HepG2 (cell line): ENCODE data around the gene ACKR3.

ENCODE experiments used
- REST ChIP-seq, 2 experiments: IDR thresholded peaks; 2 replicates each; pipeline ENCODE4 v1.6.1; 2011 to 2012; ENCODE audit warnings: low read length in 2 of 2, borderline replicate concordance in 1 of 2, low read depth in 1 of 2, mild to moderate bottlenecking in 1 of 2, moderate library complexity in 1 of 2
- ZFP36 ChIP-seq: fragments of 150-350 bp; IDR thresholded peaks from 2 replicates; pipeline ENCODE4 v1.6.1; 2018; ENCODE audit warnings: borderline replicate concordance, low read length, low read depth; ENCODE audit not compliant: partially characterized antibody
- ZFP36L1 ChIP-seq: sonication (generic); formaldehyde crosslinking; IDR thresholded peaks from 2 replicates; pipeline ENCODE4 v1.8.0; 2022; ENCODE audit warnings: mild to moderate bottlenecking, missing genetic modification reagents, moderate library complexity
- TF ChIP-seq, protein P1 (sequence below): sonication (generic); formaldehyde crosslinking; IDR thresholded peaks from 2 replicates; pipeline ENCODE4 v1.8.0; 2022; ENCODE audit warnings: mild to moderate bottlenecking, missing genetic modification reagents, borderline replicate concordance
- TF ChIP-seq, protein P2 (sequence below): sonication (generic); formaldehyde crosslinking; IDR thresholded peaks from 2 replicates; pipeline ENCODE4 v1.5.0; 2020; ENCODE audit warnings: mild to moderate bottlenecking, missing genetic modification reagents
- TF ChIP-seq, protein P3 (sequence below): sonication (generic); formaldehyde crosslinking; IDR thresholded peaks from 2 replicates; pipeline ENCODE4 v1.4.0; 2020; ENCODE audit warnings: missing genetic modification reagents

- TF ChIP-seq, protein P1, sequence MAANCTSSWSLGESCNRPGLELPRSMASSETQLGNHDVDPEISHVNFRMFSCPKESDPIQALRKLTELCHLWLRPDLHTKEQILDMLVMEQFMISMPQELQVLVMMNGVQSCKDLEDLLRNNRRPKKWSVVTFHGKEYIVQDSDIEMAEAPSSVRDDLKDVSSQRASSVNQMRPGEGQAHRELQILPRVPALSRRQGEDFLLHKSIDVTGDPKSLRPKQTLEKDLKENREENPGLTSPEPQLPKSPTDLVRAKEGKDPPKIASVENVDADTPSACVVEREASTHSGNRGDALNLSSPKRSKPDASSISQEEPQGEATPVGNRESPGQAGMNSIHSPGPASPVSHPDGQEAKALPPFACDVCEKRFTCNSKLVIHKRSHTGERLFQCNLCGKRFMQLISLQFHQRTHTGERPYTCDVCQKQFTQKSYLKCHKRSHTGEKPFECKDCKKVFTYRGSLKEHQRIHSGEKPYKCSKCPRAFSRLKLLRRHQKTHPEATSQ, result no peak
- TF ChIP-seq, protein P2, sequence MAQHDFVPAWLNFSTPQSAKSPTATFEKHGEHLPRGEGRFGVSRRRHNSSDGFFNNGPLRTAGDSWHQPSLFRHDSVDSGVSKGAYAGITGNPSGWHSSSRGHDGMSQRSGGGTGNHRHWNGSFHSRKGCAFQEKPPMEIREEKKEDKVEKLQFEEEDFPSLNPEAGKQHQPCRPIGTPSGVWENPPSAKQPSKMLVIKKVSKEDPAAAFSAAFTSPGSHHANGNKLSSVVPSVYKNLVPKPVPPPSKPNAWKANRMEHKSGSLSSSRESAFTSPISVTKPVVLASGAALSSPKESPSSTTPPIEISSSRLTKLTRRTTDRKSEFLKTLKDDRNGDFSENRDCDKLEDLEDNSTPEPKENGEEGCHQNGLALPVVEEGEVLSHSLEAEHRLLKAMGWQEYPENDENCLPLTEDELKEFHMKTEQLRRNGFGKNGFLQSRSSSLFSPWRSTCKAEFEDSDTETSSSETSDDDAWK (CRISPR knock-in tag), result no peak
- TF ChIP-seq, protein P3, sequence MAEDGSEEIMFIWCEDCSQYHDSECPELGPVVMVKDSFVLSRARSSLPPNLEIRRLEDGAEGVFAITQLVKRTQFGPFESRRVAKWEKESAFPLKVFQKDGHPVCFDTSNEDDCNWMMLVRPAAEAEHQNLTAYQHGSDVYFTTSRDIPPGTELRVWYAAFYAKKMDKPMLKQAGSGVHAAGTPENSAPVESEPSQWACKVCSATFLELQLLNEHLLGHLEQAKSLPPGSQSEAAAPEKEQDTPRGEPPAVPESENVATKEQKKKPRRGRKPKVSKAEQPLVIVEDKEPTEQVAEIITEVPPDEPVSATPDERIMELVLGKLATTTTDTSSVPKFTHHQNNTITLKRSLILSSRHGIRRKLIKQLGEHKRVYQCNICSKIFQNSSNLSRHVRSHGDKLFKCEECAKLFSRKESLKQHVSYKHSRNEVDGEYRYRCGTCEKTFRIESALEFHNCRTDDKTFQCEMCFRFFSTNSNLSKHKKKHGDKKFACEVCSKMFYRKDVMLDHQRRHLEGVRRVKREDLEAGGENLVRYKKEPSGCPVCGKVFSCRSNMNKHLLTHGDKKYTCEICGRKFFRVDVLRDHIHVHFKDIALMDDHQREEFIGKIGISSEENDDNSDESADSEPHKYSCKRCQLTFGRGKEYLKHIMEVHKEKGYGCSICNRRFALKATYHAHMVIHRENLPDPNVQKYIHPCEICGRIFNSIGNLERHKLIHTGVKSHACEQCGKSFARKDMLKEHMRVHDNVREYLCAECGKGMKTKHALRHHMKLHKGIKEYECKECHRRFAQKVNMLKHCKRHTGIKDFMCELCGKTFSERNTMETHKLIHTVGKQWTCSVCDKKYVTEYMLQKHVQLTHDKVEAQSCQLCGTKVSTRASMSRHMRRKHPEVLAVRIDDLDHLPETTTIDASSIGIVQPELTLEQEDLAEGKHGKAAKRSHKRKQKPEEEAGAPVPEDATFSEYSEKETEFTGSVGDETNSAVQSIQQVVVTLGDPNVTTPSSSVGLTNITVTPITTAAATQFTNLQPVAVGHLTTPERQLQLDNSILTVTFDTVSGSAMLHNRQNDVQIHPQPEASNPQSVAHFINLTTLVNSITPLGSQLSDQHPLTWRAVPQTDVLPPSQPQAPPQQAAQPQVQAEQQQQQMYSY (CRISPR knock-in tag), result no peak
- TF ChIP-seq ZFP36L1 (CRISPR knock-in tag) (no peak), ZFP36 (no peak), REST (IDR thresholded peaks at IDR 0.05; ENCODE audit: borderline replicate concordance in 1 of 2, low read depth in 1 of 2, low read length in 2 of 2) (no peak)
These were observed 10.3 kb upstream of the ACKR3 start for GRCh38 chr2:236558993-236559978.
